ENCODE results near the gene CACNB2.
"Not testable (repeated sequence)": the region's sequence is repeated elsewhere in the genome, so short reads cannot be mapped to it uniquely, and the experiment has no call there.

CACNB2 gene

GRCh38 chr10:18401416-18402195 lies 261.4 kb downstream of the CACNB2 start:
- DNase-seq (ENCODE audit: low read depth in 2 of 2) = no peak

GRCh38 chr10:18402853-18403252 lies 262.6 kb downstream of the CACNB2 start:
- no peak for DNase-seq (ENCODE audit: low read depth in 2 of 2)

- DNase-seq (ENCODE audit: low read depth in 2 of 2) = no peak
Observed at GRCh38 chr10:18404530-18404929, 264.3 kb downstream of the CACNB2 start.

- DNase-seq (ENCODE audit: low read depth in 2 of 2) = no peak
Observed at GRCh38 chr10:18406136-18406535, 265.9 kb downstream of the CACNB2 start.

GRCh38 chr10:18409599-18410397 lies 269.6 kb downstream of the CACNB2 start:
- DNase-seq (ENCODE audit: low read depth in 2 of 2) = no peak

GRCh38 chr10:18414061-18414460 lies 273.8 kb downstream of the CACNB2 start:
- no peak for DNase-seq (ENCODE audit: low read depth in 2 of 2)

GRCh38 chr10:18417950-18418527 lies 277.8 kb downstream of the CACNB2 start:
- no peak for DNase-seq (ENCODE audit: low read depth in 2 of 2)

GRCh38 chr10:18418541-18419215 lies 278.5 kb downstream of the CACNB2 start:
- DNase-seq (ENCODE audit: low read depth in 2 of 2) = no peak

- no peak for DNase-seq (ENCODE audit: low read depth in 2 of 2)
Observed at GRCh38 chr10:18419945-18420344, 279.7 kb downstream of the CACNB2 start.

GRCh38 chr10:18421726-18422293 lies 281.6 kb downstream of the CACNB2 start:
- no peak for DNase-seq (ENCODE audit: low read depth in 2 of 2)

GRCh38 chr10:18423058-18423637 lies 282.9 kb downstream of the CACNB2 start:
- no peak for DNase-seq (ENCODE audit: low read depth in 2 of 2)

GRCh38 chr10:18424200-18424599 lies 284.0 kb downstream of the CACNB2 start:
- DNase-seq (ENCODE audit: low read depth in 2 of 2) = no peak

GRCh38 chr10:18429335-18429734 lies 289.1 kb downstream of the CACNB2 start:
- DNase-seq (ENCODE audit: low read depth in 2 of 2) = no peak

- DNase-seq (ENCODE audit: low read depth in 2 of 2) = no peak
Observed at GRCh38 chr10:18436902-18437301, 296.7 kb downstream of the CACNB2 start.

- no peak for DNase-seq (ENCODE audit: low read depth in 2 of 2)
Observed at GRCh38 chr10:18437486-18437885, 297.3 kb downstream of the CACNB2 start.

GRCh38 chr10:18438361-18439126 lies 298.3 kb downstream of the CACNB2 start:
- DNase-seq (ENCODE audit: low read depth in 2 of 2) = no peak

- DNase-seq (ENCODE audit: low read depth in 2 of 2) = no peak
Observed at GRCh38 chr10:18439601-18440000, 299.4 kb downstream of the CACNB2 start.

- DNase-seq (ENCODE audit: low read depth in 2 of 2) = not testable (repeated sequence)
Observed at GRCh38 chr10:18445635-18446034, 305.4 kb downstream of the CACNB2 start.

- no peak for DNase-seq (ENCODE audit: low read depth in 2 of 2)
Observed at GRCh38 chr10:18446205-18446604, 306.0 kb downstream of the CACNB2 start.

- DNase-seq (ENCODE audit: low read depth in 2 of 2) = no peak
Observed at GRCh38 chr10:18449611-18450026, 309.4 kb downstream of the CACNB2 start.

- no peak for DNase-seq (ENCODE audit: low read depth in 2 of 2)
Observed at GRCh38 chr10:18450298-18450697, 310.1 kb downstream of the CACNB2 start.
